DOHH2 (cell line): ENCODE results near the gene CCDC102A.

Experiments used
- H3F3A ChIP-seq: fragments of 200-600 bp; sonication (generic), shearing (Covaris generic); 2 replicates; pipeline ENCODE4 v1.6.0; 2016; ENCODE audit warnings: antibody characterized with exemption, mild to moderate bottlenecking; ENCODE audit not compliant: control insufficient read depth, insufficient read depth
- H3K27ac ChIP-seq: fragments of 200-600 bp; sonication (generic); 2 replicates; pipeline ENCODE4 v1.5.1; 2014; ENCODE audit warnings: low read depth, mild to moderate bottlenecking, low read length, moderate library complexity
- H3K27me3 ChIP-seq: fragments of 200-600 bp; sonication (generic); 2 replicates; pipeline ENCODE4 v1.6.1; 2014; ENCODE audit warnings: mild to moderate bottlenecking, low read length, mixed read lengths; ENCODE audit not compliant: control insufficient read depth
- H3K36me3 ChIP-seq: fragments of 200-600 bp; sonication (generic); 2 replicates; pipeline ENCODE4 v1.6.1; 2014; ENCODE audit warnings: mild to moderate bottlenecking, low read length, moderate library complexity, mixed read lengths; ENCODE audit not compliant: control insufficient read depth
- H3K4me1 ChIP-seq: fragments of 200-600 bp; sonication (generic); 2 replicates; pipeline ENCODE4 v1.6.1; 2014; ENCODE audit warnings: mild to moderate bottlenecking, low read length, mixed read lengths; ENCODE audit not compliant: control insufficient read depth
- H3K4me2 ChIP-seq: fragments of 200-600 bp; sonication (generic); 2 replicates; pipeline ENCODE4 v1.6.0; 2014; ENCODE audit warnings: mild to moderate bottlenecking, low read length, moderate library complexity
- H3K4me3 ChIP-seq: fragments of 200-600 bp; sonication (generic); 2 replicates; pipeline ENCODE4 v1.5.1; 2014; ENCODE audit warnings: mild to moderate bottlenecking, low read length, mixed read lengths
- H3K79me2 ChIP-seq: fragments of 200-600 bp; sonication (generic); 2 replicates; pipeline ENCODE4 v1.6.1; 2014; ENCODE audit warnings: mild to moderate bottlenecking, low read length, mixed read lengths; ENCODE audit not compliant: control insufficient read depth
- H3K9me2 ChIP-seq: fragments of 200-600 bp; sonication (generic); replicated peaks from 2 replicates; pipeline ENCODE4 v1.6.1; 2014; ENCODE audit warnings: mild to moderate bottlenecking, low read length, mixed read lengths; ENCODE audit not compliant: control insufficient read depth
- H3K9me3 ChIP-seq: fragments of 200-600 bp; sonication (generic); 2 replicates; pipeline ENCODE4 v1.6.1; 2014; ENCODE audit warnings: antibody characterized with exemption, low read length, mixed read lengths; ENCODE audit not compliant: control insufficient read depth, insufficient read depth
- H4K20me1 ChIP-seq: fragments of 200-600 bp; sonication (generic); 2 replicates; pipeline ENCODE4 v1.6.0; 2014; ENCODE audit warnings: low read depth, mild to moderate bottlenecking, antibody characterized with exemption, low read length, moderate library complexity; ENCODE audit not compliant: control insufficient read depth, insufficient read depth
- CTCF ChIP-seq: fragments of 200-600 bp; sonication (generic); IDR thresholded peaks from one replicate; pipeline ENCODE4 v1.5.1; 2014; ENCODE audit warnings: antibody characterized with exemption, mild to moderate bottlenecking, low read depth, low read length; ENCODE audit not compliant: poor library complexity, severe bottlenecking
- EZH2phosphoT487 ChIP-seq: fragments of 200-600 bp; sonication (generic); IDR thresholded peaks from 2 replicates; pipeline ENCODE4 v1.6.1; 2017; ENCODE audit warnings: borderline replicate concordance, mild to moderate bottlenecking, antibody characterized with exemption, low read length, moderate library complexity, mixed read lengths

CCDC102A gene

GRCh38 chr16:57562669-57563486, 26.5 kb upstream of the CCDC102A start:
- H3F3A ChIP-seq = no peaks in the 10 kb centered on the region
- no peaks in the 10 kb centered on the region for H3K4me1 ChIP-seq
- no peak for TF ChIP-seq EZH2phosphoT487
- no peak for TF ChIP-seq CTCF
- H3K36me3 ChIP-seq = no peaks in the 10 kb centered on the region
- no peaks in the 10 kb centered on the region for H4K20me1 ChIP-seq
- no peaks in the 10 kb centered on the region for H3K27me3 ChIP-seq
- H3K4me2 ChIP-seq = no peak overlapping the region
- no peak overlapping the region for H3K4me3 ChIP-seq
- H3K27ac ChIP-seq = no peak overlapping the region
- H3K9me3 ChIP-seq = peaks cover 14% of the 10 kb centered on the region; the same call in 1 of the 2 replicates
- no peaks in the 10 kb centered on the region for H3K9me2 ChIP-seq
- no peaks in the 10 kb centered on the region for H3K79me2 ChIP-seq

- H3K4me2 ChIP-seq = no peak overlapping the region
- H3K9me2 ChIP-seq = no peaks in the 10 kb centered on the region
- H3K9me3 ChIP-seq = peaks cover 14% of the 10 kb centered on the region; the same call in 1 of the 2 replicates
- H3K27me3 ChIP-seq = no peaks in the 10 kb centered on the region
- no peaks in the 10 kb centered on the region for H3K4me1 ChIP-seq
- no peaks in the 10 kb centered on the region for H3F3A ChIP-seq
- no peaks in the 10 kb centered on the region for H3K36me3 ChIP-seq
- TF ChIP-seq CTCF = no peak
- TF ChIP-seq EZH2phosphoT487 = no peak
- no peak overlapping the region for H3K4me3 ChIP-seq
- H4K20me1 ChIP-seq = no peaks in the 10 kb centered on the region
- H3K79me2 ChIP-seq = no peaks in the 10 kb centered on the region
- H3K27ac ChIP-seq = no peak overlapping the region
Measured at GRCh38 chr16:57562066-57562465, 25.7 kb upstream of the CCDC102A start.

GRCh38 chr16:57559072-57559790, 22.9 kb upstream of the CCDC102A start:
- no peaks in the 10 kb centered on the region for H3K4me1 ChIP-seq
- no peaks in the 10 kb centered on the region for H3F3A ChIP-seq
- H4K20me1 ChIP-seq = no peaks in the 10 kb centered on the region
- no peaks in the 10 kb centered on the region for H3K36me3 ChIP-seq
- no peak for TF ChIP-seq CTCF
- TF ChIP-seq EZH2phosphoT487 = no peak
- no peaks in the 10 kb centered on the region for H3K79me2 ChIP-seq
- H3K27me3 ChIP-seq = no peaks in the 10 kb centered on the region
- H3K4me2 ChIP-seq = no peak overlapping the region
- H3K4me3 ChIP-seq = no peak overlapping the region
- no peaks in the 10 kb centered on the region for H3K9me2 ChIP-seq
- no peak overlapping the region for H3K27ac ChIP-seq
- peaks cover 14% of the 10 kb centered on the region; the same call in 1 of the 2 replicates for H3K9me3 ChIP-seq
